ENCODE results near the gene IL1RAPL1. TPM values are rescaled to one million over a fixed set of nuclear protein-coding genes. Genes with fewer than 3 reads are reported as not detected.
"Not testable (repeated sequence)": the region's sequence is repeated elsewhere in the genome, so short reads cannot be mapped to it uniquely, and the experiment has no call there.

The IL1RAPL1 gene
- total RNA-seq, 4 donors from 2014 or later = 0.13 TPM; not detected in 3

DNA sequence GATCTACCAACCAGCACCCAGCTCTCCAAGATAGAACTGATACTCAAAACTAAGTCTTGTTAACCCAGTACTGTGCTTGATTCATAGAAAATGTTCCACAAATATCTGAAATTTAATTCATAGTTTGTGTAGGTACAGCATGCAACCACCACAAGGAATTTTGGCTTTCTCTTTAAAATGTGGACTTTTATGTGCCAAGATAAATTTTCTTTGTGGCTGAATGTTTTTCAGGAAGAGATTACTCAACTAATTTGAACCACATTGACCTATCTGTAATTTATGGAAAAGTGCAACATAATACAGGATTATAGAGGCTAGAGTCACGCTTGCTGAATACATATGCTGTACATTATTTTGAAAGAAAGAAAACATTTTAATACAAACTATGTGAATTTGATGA lies 730.8 kb downstream of the IL1RAPL1 start:
- Histone ChIP-seq H3K27me3 (no peaks in the 10 kb centered on the region), H3K27ac (no peak overlapping the region), H3K36me3 (no peaks in the 10 kb centered on the region), H3K4me1 (no peaks in the 10 kb centered on the region), H3K4me3 (no peak overlapping the region), H3K9me3 (no peaks in the 10 kb centered on the region)
- TF ChIP-seq POLR2A (IDR thresholded peaks at IDR 0.05) (no peak), EP300 (IDR thresholded peaks at IDR 0.05) (no peak), POLR2AphosphoS5 (IDR thresholded peaks at IDR 0.05) (no peak)
- TF ChIP-seq, protein P1, sequence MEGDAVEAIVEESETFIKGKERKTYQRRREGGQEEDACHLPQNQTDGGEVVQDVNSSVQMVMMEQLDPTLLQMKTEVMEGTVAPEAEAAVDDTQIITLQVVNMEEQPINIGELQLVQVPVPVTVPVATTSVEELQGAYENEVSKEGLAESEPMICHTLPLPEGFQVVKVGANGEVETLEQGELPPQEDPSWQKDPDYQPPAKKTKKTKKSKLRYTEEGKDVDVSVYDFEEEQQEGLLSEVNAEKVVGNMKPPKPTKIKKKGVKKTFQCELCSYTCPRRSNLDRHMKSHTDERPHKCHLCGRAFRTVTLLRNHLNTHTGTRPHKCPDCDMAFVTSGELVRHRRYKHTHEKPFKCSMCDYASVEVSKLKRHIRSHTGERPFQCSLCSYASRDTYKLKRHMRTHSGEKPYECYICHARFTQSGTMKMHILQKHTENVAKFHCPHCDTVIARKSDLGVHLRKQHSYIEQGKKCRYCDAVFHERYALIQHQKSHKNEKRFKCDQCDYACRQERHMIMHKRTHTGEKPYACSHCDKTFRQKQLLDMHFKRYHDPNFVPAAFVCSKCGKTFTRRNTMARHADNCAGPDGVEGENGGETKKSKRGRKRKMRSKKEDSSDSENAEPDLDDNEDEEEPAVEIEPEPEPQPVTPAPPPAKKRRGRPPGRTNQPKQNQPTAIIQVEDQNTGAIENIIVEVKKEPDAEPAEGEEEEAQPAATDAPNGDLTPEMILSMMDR (IDR thresholded peaks at IDR 0.05) = no peak
- WGBS = 58% methylated on average over 1 of the region's 1 CpG
- no peak for DNase-seq (ENCODE audit: low spot score in 2 of 2)

DNA sequence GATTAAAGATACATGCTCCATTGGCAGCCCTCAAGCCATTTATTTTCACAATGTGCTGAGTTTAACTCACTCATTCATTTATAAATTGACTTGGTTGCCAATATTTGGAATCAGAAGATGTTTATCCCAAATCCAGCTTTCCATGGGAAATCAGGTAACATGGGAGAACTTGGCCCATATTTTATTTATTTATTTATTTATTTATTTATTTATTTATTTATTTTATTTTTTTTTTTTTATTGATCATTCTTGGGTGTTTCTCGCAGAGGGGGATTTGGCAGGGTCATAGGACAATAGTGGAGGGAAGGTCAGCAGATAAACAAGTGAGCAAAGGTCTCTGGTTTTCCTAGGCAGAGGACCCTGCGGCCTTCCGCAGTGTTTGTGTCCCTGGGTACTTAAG lies 745.2 kb downstream of the IL1RAPL1 start:
- H3K4me3 ChIP-seq; H3K27me3 ChIP-seq; H3K27ac ChIP-seq; H3K36me3 ChIP-seq; H3K9me3 ChIP-seq; DNase-seq (ENCODE audit: low spot score in 2 of 2); H3K4me1 ChIP-seq: not testable (repeated sequence)
- WGBS = 94% methylated on average over 3 of the region's 3 CpGs

DNA sequence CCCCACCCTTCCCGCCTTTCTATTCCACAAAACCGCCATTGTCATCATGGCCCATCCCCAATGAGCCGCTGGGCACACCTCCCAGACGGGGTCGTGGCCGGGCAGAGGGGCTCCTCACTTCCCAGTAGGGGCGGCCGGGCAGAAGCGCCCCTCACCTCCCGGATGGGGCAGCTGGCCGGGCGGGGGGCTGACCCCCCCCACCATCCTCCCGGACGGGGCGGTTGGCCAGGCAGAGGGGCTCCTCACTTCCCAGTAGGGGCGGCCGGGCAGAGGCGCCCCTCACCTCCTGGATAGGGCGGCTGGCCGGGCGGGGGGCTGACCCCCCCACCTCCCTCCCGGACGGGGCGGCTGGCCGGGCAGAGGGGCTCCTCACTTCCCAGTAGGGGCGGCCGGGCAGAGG lies 745.8 kb downstream of the IL1RAPL1 start:
- H3K9me3 ChIP-seq; DNase-seq (ENCODE audit: low spot score in 2 of 2); H3K4me3 ChIP-seq; H3K4me1 ChIP-seq; H3K36me3 ChIP-seq; H3K27ac ChIP-seq; H3K27me3 ChIP-seq: not testable (repeated sequence)
- no CpG with 5 or more reads among the region's 27 CpGs for WGBS

DNA sequence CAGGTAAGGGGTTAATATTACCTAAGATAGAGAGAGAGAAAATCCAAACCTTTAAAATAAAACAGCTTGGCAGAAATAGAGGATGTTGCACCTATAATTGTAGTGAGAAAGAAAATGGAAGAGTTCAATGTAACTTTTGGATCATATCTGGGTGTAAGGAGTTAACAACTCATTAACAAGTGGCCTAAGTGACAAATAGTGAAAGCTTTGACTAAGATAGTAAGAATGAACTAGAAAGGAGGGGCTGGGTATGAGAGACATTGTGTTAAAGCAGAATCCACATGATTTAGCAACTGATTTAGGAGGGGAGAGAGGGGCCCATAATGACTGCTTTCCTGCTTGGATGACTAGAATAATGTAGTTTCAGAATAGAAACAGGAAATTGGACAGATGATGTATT lies 761.0 kb downstream of the IL1RAPL1 start:
- no peak for DNase-seq (ENCODE audit: low spot score in 2 of 2)
- no peaks in the 10 kb centered on the region for H3K36me3 ChIP-seq
- H3K27ac ChIP-seq = no peak overlapping the region
- no peaks in the 10 kb centered on the region for H3K4me1 ChIP-seq
- TF ChIP-seq POLR2AphosphoS5 (IDR thresholded peaks at IDR 0.05) = no peak
- TF ChIP-seq, protein P1 (IDR thresholded peaks at IDR 0.05) = no peak
- TF ChIP-seq EP300 (IDR thresholded peaks at IDR 0.05) = no peak
- TF ChIP-seq POLR2A (IDR thresholded peaks at IDR 0.05) = no peak
- no peaks in the 10 kb centered on the region for H3K27me3 ChIP-seq
- no peak overlapping the region for H3K4me3 ChIP-seq
- no peaks in the 10 kb centered on the region for H3K9me3 ChIP-seq

DNA sequence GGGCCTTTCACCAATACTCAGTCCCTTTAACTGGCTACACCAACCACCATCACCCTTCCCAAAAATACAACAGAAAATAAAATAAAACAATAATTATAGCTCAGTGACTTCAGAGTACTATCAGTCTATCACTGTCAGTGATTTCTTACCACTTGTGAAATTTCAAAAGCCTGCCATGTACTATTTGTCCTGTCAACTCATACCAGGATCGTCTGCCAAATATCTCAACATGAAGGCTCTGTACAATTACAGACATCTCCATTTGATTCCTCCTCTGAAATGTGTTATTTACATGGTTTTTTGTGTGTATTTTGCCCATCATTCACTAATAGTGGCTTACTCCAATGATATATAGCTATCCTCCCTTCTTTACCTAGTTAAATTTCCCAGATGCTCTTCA lies 772.0 kb downstream of the IL1RAPL1 start:
- H3K4me3 ChIP-seq = no peak overlapping the region
- H3K27me3 ChIP-seq = no peaks in the 10 kb centered on the region
- no peaks in the 10 kb centered on the region for H3K4me1 ChIP-seq
- no peaks in the 10 kb centered on the region for H3K36me3 ChIP-seq
- no peaks in the 10 kb centered on the region for H3K9me3 ChIP-seq
- 77% methylated on average over 1 of the region's 1 CpG for WGBS
- DNase-seq (ENCODE audit: low spot score in 2 of 2) = no peak
- TF ChIP-seq EP300 (IDR thresholded peaks at IDR 0.05) (no peak), POLR2AphosphoS5 (IDR thresholded peaks at IDR 0.05) (no peak), POLR2A (IDR thresholded peaks at IDR 0.05) (no peak)
- TF ChIP-seq, protein P1 (IDR thresholded peaks at IDR 0.05) = no peak
- H3K27ac ChIP-seq = no peak overlapping the region

DNA sequence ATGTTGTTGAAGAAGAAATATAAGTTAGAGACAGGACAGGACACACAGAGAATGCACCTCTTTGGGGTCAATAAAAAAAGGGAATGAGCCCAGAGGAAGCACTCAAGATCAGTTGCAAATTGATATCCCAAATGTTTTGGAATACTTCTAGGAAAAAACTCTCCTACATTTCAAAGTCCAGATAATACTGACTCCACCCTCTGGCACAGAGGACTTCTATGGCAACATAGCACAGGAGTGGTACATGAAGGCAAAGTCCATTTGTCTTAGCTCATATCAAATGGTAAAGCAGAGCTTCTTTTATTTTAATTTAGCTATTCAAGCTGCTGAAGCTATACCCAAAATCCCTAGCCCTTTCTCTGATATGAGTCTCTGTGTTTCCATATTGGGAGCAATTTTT lies 787.5 kb downstream of the IL1RAPL1 start:
- H3K27ac ChIP-seq; DNase-seq (ENCODE audit: low spot score in 2 of 2); H3K9me3 ChIP-seq; H3K27me3 ChIP-seq; H3K4me1 ChIP-seq; H3K4me3 ChIP-seq; H3K36me3 ChIP-seq: not testable (repeated sequence)

DNA sequence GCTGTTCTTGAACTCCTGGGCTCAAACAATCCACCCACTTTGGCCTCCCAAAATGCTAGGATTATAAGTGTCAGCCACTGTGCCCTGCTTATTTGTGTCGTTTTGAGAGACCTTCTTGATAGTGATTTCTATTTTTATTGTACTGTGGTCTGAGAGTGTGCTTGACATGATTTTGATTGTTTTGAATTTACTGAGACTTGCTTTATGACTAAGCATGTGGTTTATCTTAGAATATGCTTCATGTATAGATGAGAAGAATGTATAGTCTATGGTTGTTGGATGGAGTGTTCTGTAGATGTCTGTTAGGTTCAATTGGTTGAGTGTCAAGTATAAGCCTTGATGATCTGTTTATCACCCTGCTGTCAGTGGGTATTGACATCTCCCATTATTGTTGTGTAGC lies 789.3 kb downstream of the IL1RAPL1 start:
- TF ChIP-seq EP300 (IDR thresholded peaks at IDR 0.05) = no peak
- TF ChIP-seq, protein P1 (IDR thresholded peaks at IDR 0.05) = no peak
- no peak for TF ChIP-seq POLR2A (IDR thresholded peaks at IDR 0.05)
- TF ChIP-seq POLR2AphosphoS5 (IDR thresholded peaks at IDR 0.05) = no peak
- Histone ChIP-seq H3K27ac (no peak overlapping the region), H3K27me3 (no peaks in the 10 kb centered on the region), H3K9me3 (no peaks in the 10 kb centered on the region), H3K4me1 (no peaks in the 10 kb centered on the region), H3K4me3 (no peak overlapping the region), H3K36me3 (no peaks in the 10 kb centered on the region)
- no peak for DNase-seq (ENCODE audit: low spot score in 2 of 2)
- WGBS = 65% methylated on average over 1 of the region's 1 CpG

Measured in suprapubic skin (tissue), 4 donors.